Vagina (tissue), 2 donors: ENCODE data around the gene AMMECR1. TPM values are rescaled to one million over a fixed set of nuclear protein-coding genes. Genes with fewer than 3 reads are reported as not detected.

Source experiments
- DNase-seq, 2 donors: peaks; one replicate each; pipeline ENCODE4 v3.0.0-alpha.2; 2017; ENCODE audit errors: extremely low spot score in 2 of 2
- H3K27ac ChIP-seq: fragments of 200-600 bp; sonication (generic); one replicate; pipeline ENCODE4 v1.5.1; 2019
- H3K27me3 ChIP-seq: fragments of 200-600 bp; sonication (generic); one replicate; pipeline ENCODE4 v1.5.1; 2019
- H3K36me3 ChIP-seq, 2 donors: fragments of 200-600 bp; sonication (generic); one replicate each; pipeline ENCODE4 v1.5.1; 2017 to 2019
- H3K4me1 ChIP-seq: fragments of 200-600 bp; sonication (generic); one replicate; pipeline ENCODE4 v1.5.1; 2019
- H3K4me3 ChIP-seq, 2 donors: fragments of 200-600 bp; sonication (generic); 1 replicate in 1 of 2; 2 replicates in 1 of 2; pipeline ENCODE4 v1.5.1; 2016 to 2019
- H3K9me3 ChIP-seq: fragments of 200-600 bp; sonication (generic); one replicate; pipeline ENCODE4 v1.5.1; 2019
- CTCF ChIP-seq, 3 experiments: fragments of 450-650 bp in 2 of 3; fragments of 200-600 bp in 1 of 3; sonication (generic) in 1 of 3; IDR thresholded peaks; one replicate each; pipeline ENCODE4 v1.5.1; 2017 to 2019; ENCODE audit warnings: antibody characterized with exemption in 3 of 3, mild to moderate bottlenecking in 2 of 3, moderate library complexity in 2 of 3
- POLR2A ChIP-seq, 2 donors: fragments of 450-650 bp; IDR thresholded peaks; one replicate each; pipeline ENCODE4 v1.6.1; 2017; ENCODE audit warnings: antibody characterized with exemption in 2 of 2, mild to moderate bottlenecking in 2 of 2, moderate library complexity in 2 of 2
- POLR2AphosphoS5 ChIP-seq, 2 donors: sonication (generic); formaldehyde crosslinking; IDR thresholded peaks; one replicate each; pipeline ENCODE4 v1.9.0; 2017; ENCODE audit warnings: antibody characterized with exemption in 2 of 2, mild to moderate bottlenecking in 2 of 2, low read depth in 1 of 2; ENCODE audit not compliant: insufficient read depth in 1 of 2
- intact Hi-C: fragments of 100-400 bp; cut with DNase I; formaldehyde crosslinking; loops from one replicate; pipeline ENCODE4 v1.15.1; 2023
- total RNA-seq: library from RNA; depleted of rRNA; stranded (reverse); fragments of >200 nt; gene quantifications from one replicate; pipeline ENCODE4 v1.2.3, GENCODE V29; 2016

The AMMECR1 gene
- total RNA-seq, 1 donor from 2014 or later: 8.1 TPM

GRCh38 chrX:110267874-110268273 is 50.0 kb downstream of the AMMECR1 start:
- intact Hi-C loops: no loop called here
- H3K4me1 ChIP-seq: no peaks in the 10 kb centered on the region
- no peaks in the 10 kb centered on the region for H3K9me3 ChIP-seq
- TF ChIP-seq POLR2A (IDR thresholded peaks at IDR 0.05) (no peak), POLR2AphosphoS5 (IDR thresholded peaks at IDR 0.05; ENCODE audit: insufficient read depth in 1 of 2, low read depth in 1 of 2) (no peak), CTCF (IDR thresholded peaks at IDR 0.05) (no peak)
- no peak overlapping the region for H3K27ac ChIP-seq
- H3K36me3 ChIP-seq: no peaks in the 10 kb centered on the region
- DNase-seq: no peak
- H3K27me3 ChIP-seq: no peaks in the 10 kb centered on the region
- H3K4me3 ChIP-seq: no peak overlapping the region

- H3K4me1 ChIP-seq: no peaks in the 10 kb centered on the region
- H3K4me3 ChIP-seq: no peak overlapping the region
- DNase-seq: no peak
- H3K27me3 ChIP-seq: no peaks in the 10 kb centered on the region
- no peak overlapping the region for H3K27ac ChIP-seq
- H3K36me3 ChIP-seq: no peaks in the 10 kb centered on the region
- intact Hi-C loops: no loop called here
- H3K9me3 ChIP-seq: no peaks in the 10 kb centered on the region
- TF ChIP-seq POLR2AphosphoS5 (IDR thresholded peaks at IDR 0.05; ENCODE audit: insufficient read depth in 1 of 2, low read depth in 1 of 2) (no peak), CTCF (IDR thresholded peaks at IDR 0.05) (no peak), POLR2A (IDR thresholded peaks at IDR 0.05) (no peak)
Observed at GRCh38 chrX:110265661-110266060, 52.2 kb downstream of the AMMECR1 start.

GRCh38 chrX:110259117-110259516 is 58.8 kb downstream of the AMMECR1 start:
- Histone ChIP-seq H3K36me3 (no peaks in the 10 kb centered on the region), H3K4me3 (no peak overlapping the region), H3K4me1 (no peaks in the 10 kb centered on the region), H3K27me3 (no peaks in the 10 kb centered on the region), H3K27ac (no peak overlapping the region), H3K9me3 (no peaks in the 10 kb centered on the region)
- intact Hi-C loops: no loop called here
- DNase-seq: no peak
- TF ChIP-seq POLR2AphosphoS5 (IDR thresholded peaks at IDR 0.05; ENCODE audit: insufficient read depth in 1 of 2, low read depth in 1 of 2) (no peak), CTCF (IDR thresholded peaks at IDR 0.05) (no peak), POLR2A (IDR thresholded peaks at IDR 0.05) (no peak)

- intact Hi-C loops: no loop called here
- no peak for DNase-seq
- H3K9me3 ChIP-seq: no peaks in the 10 kb centered on the region
- no peak overlapping the region for H3K27ac ChIP-seq
- H3K4me1 ChIP-seq: no peaks in the 10 kb centered on the region
- no peak for TF ChIP-seq CTCF (IDR thresholded peaks at IDR 0.05)
- TF ChIP-seq POLR2A (IDR thresholded peaks at IDR 0.05): no peak
- no peak for TF ChIP-seq POLR2AphosphoS5 (IDR thresholded peaks at IDR 0.05; ENCODE audit: insufficient read depth in 1 of 2, low read depth in 1 of 2)
- no peaks in the 10 kb centered on the region for H3K36me3 ChIP-seq
- H3K27me3 ChIP-seq: no peaks in the 10 kb centered on the region
- no peak overlapping the region for H3K4me3 ChIP-seq
Observed at GRCh38 chrX:110258552-110258951, 59.3 kb downstream of the AMMECR1 start.

GRCh38 chrX:110257889-110258288 is 60.0 kb downstream of the AMMECR1 start:
- no peak overlapping the region for H3K4me3 ChIP-seq
- no peaks in the 10 kb centered on the region for H3K27me3 ChIP-seq
- DNase-seq: no peak
- TF ChIP-seq POLR2AphosphoS5 (IDR thresholded peaks at IDR 0.05; ENCODE audit: insufficient read depth in 1 of 2, low read depth in 1 of 2) (no peak), CTCF (IDR thresholded peaks at IDR 0.05) (no peak), POLR2A (IDR thresholded peaks at IDR 0.05) (no peak)
- no peaks in the 10 kb centered on the region for H3K4me1 ChIP-seq
- no peaks in the 10 kb centered on the region for H3K9me3 ChIP-seq
- intact Hi-C loops: no loop called here
- H3K36me3 ChIP-seq: no peaks in the 10 kb centered on the region
- H3K27ac ChIP-seq: no peak overlapping the region
